ENCODE results near the gene PRMT3.
"Not testable (repeated sequence)": the region's sequence is repeated elsewhere in the genome, so short reads cannot be mapped to it uniquely, and the experiment has no call there.

The PRMT3 gene

GRCh38 chr11:20457001-20457799 lies 69.7 kb downstream of the PRMT3 start:
- DNase-seq (ENCODE audit: low read depth in 2 of 2): no peak

- DNase-seq (ENCODE audit: low read depth in 2 of 2): no peak
Measured at GRCh38 chr11:20457934-20458680, 70.6 kb downstream of the PRMT3 start.

- DNase-seq (ENCODE audit: low read depth in 2 of 2): no peak
Measured at GRCh38 chr11:20458905-20459632, 71.6 kb downstream of the PRMT3 start.

GRCh38 chr11:20459865-20460264 lies 72.3 kb downstream of the PRMT3 start:
- no peak for DNase-seq (ENCODE audit: low read depth in 2 of 2)

DNA sequence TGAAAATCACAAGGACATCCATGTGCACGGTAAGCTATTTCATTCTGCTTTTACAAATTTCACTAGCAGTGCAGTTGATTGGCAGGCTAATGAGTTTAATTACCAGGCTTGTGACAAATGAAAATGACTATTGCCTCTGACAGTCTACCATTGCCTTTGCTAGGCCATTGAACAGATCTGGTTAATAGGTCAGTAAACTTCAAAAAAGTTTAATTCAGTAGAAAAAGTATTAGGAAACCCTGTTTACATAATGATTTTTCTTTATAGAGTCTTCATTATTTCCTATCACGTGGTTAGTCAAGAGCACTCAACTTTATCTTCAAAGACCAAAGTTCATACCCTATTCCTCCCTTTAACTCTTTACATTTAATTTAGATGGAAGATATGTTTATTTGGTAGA lies 77.0 kb downstream of the PRMT3 start:
- no peak for DNase-seq (ENCODE audit: low read depth in 2 of 2)

DNA sequence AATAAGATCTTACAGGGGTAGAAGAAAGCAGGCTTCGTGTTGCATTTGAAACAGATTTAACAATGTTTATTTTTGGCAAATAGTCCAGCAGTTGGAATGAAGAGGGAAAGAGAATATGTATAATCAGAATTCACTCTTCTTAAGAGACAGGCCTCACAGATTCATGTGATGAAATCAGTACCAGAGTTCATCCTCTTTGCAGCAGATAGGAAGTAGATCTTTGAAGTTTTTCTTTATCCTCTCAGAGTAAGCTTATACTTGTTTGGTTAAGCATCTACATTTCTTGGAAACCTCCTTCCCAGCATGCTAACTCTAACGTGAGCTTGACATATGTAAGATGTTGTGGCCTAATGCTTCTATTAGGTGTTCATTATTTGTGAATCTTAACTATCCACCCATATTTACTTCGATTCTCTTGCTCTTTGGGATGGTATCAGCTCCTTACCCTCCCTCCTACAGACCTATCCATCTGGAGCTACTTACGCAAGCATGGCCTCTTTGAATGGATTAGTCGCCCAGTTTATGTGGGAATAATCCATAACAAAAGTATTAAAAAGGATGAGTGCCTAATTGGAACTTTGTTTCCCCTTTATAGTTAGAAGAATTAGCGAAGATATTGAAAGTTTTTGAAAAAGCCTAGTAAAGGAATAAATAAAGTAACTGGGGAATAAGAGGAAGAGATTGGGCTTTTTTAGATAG lies 80.1 kb downstream of the PRMT3 start:
- no peak for DNase-seq (ENCODE audit: low read depth in 2 of 2)

DNA sequence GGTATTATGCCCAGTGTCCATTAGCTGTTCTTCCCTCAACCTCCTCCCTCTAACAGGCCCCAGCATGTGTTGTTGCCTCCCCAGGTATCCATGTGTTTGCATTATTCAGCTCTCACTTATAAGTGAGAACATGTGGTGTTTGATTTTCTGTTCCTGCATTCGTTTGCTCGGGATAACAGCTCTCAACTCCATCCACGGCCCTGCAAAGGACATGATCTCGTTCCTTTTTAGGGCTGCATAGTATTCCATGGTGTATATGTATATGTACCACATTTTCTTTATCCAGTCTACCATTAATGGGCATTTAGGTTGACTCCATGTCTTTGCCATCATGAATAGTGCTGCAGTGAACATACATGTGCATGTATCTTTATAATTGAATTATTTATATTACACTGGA lies 82.8 kb downstream of the PRMT3 start:
- no peak for DNase-seq (ENCODE audit: low read depth in 2 of 2)

GRCh38 chr11:20471929-20472328 lies 84.4 kb downstream of the PRMT3 start:
- not testable (repeated sequence) for DNase-seq (ENCODE audit: low read depth in 2 of 2)

DNA sequence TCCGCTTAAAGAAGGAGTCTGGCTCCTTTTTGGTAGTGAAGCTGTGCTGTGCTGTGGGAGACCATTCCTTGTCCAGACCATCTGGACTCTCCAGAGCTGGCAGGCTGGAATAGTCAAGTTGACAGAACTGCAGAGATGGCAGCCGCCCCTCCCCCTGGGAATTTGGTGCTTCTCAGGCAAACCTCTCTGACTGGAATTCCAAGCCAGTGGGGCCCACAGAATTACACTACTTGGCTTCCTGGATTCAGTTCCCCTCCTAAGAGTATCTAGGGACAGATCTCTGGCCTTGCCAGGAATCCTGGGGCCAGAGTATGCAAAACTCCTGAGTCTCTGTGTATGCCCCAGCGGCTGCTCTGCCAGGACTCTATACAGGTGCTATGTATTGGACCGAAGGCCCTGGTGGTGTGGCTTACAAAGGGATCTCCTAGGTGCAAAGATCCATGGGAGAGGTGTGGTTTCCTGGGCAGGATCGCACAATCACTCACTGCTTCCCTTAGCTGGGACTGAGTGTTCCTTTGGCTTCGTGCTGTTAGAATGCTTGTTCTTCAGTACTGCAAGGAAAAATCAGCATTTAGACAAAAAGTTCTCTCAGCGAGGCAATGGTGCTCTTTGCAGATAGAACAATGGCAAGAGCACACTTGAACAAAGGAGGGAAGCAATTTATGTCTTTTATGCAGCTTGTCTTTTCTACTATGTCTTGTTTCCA lies 86.8 kb downstream of the PRMT3 start:
- DNase-seq (ENCODE audit: low read depth in 2 of 2): no peak

GRCh38 chr11:20474882-20475517 lies 87.5 kb downstream of the PRMT3 start:
- no peak for DNase-seq (ENCODE audit: low read depth in 2 of 2)

- no peak for DNase-seq (ENCODE audit: low read depth in 2 of 2)
Measured at GRCh38 chr11:20477418-20478090, 90.0 kb downstream of the PRMT3 start.

DNA sequence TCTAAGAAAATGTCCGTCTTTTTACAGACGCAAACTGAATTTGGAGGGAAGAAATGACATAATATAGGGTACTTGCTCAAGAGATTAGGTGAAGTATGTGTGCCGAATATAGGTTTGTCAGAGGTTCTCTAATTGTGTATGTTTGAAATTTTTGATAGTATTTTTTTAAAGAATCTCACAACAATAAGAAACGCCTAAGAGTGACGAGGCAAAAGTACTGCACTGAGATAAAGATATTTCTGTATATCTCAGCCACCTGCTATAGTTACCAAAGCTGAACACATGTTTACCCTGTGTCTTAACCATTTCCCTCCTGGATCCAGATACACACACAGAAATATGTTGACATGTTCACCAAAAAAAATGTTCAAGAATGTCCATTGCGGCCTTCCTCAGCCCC lies 92.0 kb downstream of the PRMT3 start:
- no peak for DNase-seq (ENCODE audit: low read depth in 2 of 2)

GRCh38 chr11:20483931-20484330 lies 96.4 kb downstream of the PRMT3 start:
- no peak for DNase-seq (ENCODE audit: low read depth in 2 of 2)

GRCh38 chr11:20484416-20484815 lies 96.9 kb downstream of the PRMT3 start:
- DNase-seq (ENCODE audit: low read depth in 2 of 2): not testable (repeated sequence)

DNA sequence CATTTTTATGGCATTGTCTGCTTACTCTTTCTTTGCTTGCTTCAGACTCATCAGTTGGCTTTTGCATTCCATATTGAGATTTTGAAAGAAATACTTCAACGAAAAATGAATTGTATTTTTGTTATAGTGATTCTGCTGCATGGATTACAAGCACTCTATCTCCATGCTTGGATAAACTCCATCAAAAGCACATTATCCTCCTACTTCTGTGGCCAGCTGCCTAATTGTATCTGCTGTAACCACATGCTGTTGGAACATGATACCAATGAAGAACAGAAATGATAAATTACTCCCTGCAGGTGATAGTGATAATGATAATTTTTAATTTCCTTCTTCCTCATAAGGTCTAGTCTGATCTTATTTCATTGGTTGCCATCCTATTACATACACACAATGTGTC lies 100.8 kb downstream of the PRMT3 start:
- no peak for DNase-seq (ENCODE audit: low read depth in 2 of 2)

GRCh38 chr11:20489948-20490347 lies 102.4 kb downstream of the PRMT3 start:
- no peak for DNase-seq (ENCODE audit: low read depth in 2 of 2)

GRCh38 chr11:20493340-20493739 lies 105.8 kb downstream of the PRMT3 start:
- no peak for DNase-seq (ENCODE audit: low read depth in 2 of 2)

- DNase-seq (ENCODE audit: low read depth in 2 of 2): no peak
Measured at GRCh38 chr11:20497124-20497792, 109.7 kb downstream of the PRMT3 start.

GRCh38 chr11:20501252-20501651 lies 113.7 kb downstream of the PRMT3 start:
- DNase-seq (ENCODE audit: low read depth in 2 of 2): no peak

DNA sequence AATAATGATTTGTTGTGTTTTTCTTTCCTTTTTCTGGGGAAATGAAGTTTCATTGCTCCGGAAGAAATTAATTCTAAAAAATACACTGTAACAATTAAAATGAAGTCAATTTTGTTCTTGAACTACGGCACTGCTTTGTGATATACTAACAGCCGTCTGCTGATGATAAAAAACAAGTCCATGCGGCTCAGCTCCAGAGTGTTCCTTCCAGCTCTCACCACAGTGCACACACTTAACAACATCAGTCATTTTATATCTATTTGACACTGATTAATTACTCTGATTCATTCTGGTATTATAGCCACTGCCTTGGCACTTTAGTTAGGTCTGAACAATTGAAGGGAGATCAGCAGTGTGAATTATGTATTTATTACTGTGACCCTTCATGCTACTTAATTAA lies 114.5 kb downstream of the PRMT3 start:
- DNase-seq (ENCODE audit: low read depth in 2 of 2): no peak

Data from stimulated activated CD8-positive, alpha-beta memory T cell treated with anti-CD3 and anti-CD28 coated beads, Interleukin-2, amount 100 ng/mL, for 1 hour (primary cell).